Stimulated activated CD8-positive, alpha-beta memory T cell treated with anti-CD3 and anti-CD28 coated beads, Interleukin-15, amount 100 ng/mL, for 1 hour (primary cell): ENCODE data around the gene SLC25A6.
"Not testable (repeated sequence)": the region's sequence is repeated elsewhere in the genome, so short reads cannot be mapped to it uniquely, and the experiment has no call there.

Experiments
- DNase-seq: peaks from one replicate; pipeline ENCODE4 v3.0.0-alpha.2; 2020; ENCODE audit warnings: low read depth

SLC25A6 gene

GRCh38 chrX:1389993-1390285 is 2.0 kb downstream of the SLC25A6 start:
- DNase-seq: no peak

GRCh38 chrX:1389181-1389992 is 2.5 kb downstream of the SLC25A6 start:
- DNase-seq: no peak

- DNase-seq: no peak
Observed at GRCh38 chrX:1388651-1389050, 3.3 kb downstream of the SLC25A6 start.

- no peak for DNase-seq
Observed at GRCh38 chrX:1387141-1387776, 4.7 kb downstream of the SLC25A6 start.

DNA sequence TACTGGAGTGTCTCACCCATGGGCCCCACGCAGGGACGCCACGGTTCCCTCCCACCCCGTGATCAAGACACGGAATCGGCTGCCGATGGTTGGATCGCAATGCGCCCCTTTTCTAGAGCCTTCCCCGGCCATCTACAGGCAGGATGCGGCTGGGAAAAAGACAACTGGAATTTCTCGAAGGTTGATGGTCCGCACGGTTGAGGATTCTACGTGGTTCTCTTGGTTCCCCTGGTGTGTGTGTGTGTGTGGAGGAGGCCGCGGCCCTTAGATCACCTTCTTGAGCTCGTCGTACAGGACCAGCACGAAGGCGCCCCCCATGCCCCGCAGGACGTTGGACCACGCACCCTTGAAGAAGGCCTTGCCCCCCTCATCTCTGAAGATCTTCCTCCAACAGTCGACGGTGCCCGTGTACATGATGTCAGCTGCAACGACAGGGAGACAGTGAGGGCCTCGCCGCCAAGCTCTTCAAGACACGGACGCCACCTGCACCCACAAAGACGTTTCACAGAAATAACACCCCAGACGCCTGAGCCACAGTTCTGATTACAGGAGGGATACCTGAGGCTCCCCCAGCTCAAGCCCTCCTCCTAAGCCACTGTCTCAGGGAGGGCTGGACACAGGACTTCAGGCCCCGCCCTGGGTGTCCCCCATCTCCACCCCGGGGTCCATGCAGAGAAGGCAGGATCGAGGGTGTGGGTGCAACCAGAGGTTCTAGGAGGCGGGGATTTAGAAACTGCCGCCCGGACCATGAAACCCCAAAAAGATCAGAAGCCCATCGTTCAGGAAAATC is 5.4 kb downstream of the SLC25A6 start:
- no peak for DNase-seq

DNA sequence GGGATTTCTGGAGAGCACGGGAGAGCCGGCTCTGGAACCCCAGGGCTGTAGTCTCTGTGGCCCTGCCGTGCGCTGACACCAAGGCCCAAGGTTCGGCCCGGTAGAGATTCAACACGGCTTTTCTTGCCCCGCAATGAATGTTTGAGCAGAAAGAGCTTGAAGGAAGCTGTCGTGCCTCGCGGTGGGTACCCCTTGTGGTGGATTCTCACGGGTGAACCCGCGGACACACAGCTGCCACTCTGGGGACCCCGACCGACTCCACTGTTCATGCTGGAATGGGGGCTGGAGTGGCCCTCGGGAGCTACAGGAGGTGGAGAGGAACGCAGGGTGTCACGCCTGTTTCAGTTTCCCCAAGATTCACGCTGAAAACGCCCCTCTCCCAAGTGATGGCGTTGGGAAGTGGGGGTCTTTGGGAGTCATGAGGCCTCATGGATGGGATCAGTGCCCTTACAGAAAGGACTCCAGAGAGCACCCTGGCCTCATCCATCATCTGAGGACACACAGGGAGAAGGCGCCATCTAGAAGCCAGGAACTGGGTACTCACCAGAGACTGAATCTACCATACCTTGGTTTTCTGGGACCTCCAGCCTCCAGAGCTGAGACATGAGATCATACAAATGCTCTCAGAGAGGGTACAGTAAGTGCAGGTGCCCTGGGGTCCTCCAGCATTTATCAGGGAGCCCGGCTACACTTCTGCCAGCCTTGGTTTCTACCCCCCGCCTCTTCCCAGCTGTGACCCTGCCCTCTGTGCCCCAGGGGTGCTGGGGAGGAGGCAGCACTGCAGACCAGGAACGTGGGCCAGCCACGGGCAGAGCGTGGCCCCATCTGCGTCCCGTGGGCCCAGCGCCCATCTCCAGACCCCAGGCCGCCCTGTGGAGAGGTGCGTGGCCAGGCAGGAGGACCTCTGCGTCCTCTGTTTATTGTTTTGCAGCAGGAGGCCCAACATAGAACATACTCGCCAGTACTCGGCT is 6.4 kb downstream of the SLC25A6 start:
- DNase-seq: no peak

- DNase-seq: no peak
Observed at GRCh38 chrX:1384658-1385252, 7.2 kb downstream of the SLC25A6 start.

- no peak for DNase-seq
Observed at GRCh38 chrX:1380672-1381233, 11.2 kb downstream of the SLC25A6 start.

DNA sequence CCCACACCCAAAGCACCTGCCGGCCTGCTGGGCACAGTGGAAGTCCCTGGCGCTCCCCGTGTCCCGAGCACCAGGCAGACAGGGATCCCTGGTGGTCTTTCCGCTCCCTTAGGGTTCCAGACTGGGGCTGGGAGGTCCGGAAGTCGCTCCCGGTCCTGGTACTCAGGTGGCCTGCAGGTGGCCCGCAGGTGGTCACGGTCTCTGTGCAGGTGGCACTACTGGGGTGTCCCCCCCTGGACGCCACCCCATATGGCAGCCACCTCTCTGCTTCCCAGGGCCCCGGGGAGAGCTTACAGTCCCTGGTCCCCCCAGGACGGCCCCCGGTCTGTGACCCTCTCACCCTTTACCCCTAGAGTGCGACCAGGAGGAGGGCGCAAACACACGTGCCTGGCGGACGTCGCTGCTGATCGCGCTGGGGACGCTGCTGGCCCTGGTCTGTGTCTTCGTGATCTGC is 13.6 kb downstream of the SLC25A6 start:
- no peak for DNase-seq

DNA sequence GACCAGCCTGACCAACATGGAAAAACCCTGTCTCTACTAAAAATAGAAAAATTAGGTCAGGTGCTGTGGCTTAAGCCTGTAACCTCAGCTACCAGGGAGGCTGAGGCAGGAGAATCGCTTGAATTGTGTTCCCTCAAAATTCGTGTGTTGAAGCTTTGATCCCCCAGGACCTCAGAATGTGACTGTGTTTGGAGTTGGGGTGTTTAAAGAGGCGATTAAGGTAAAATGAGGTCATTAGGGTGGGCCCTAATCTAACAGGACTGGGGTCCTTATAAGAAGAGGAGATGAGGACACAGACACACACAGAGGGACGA is 23.6 kb downstream of the SLC25A6 start:
- no peak for DNase-seq

DNA sequence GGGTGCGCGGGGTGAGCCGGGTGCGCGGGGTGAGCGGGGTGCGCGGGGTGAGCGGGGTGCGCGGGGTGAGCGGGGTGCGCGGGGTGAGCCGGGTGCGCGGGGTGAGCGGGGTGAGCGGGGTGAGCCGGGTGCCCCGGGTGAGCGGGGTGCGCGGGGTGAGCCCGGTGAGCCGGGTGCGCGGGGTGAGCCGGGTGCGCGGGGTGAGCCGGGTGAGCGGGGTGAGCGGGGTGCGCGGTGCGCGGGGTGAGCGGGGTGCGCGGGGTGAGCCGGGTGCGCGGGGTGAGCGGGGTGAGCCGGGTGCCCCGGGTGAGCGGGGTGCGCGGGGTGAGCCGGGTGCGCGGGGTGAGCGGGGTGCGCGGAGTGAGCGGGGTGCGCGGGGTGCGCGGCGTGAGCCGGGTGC is 25.6 kb downstream of the SLC25A6 start:
- not testable (repeated sequence) for DNase-seq

- DNase-seq: no peak
Observed at GRCh38 chrX:1361910-1362309, 30.0 kb downstream of the SLC25A6 start.

- DNase-seq: no peak
Observed at GRCh38 chrX:1361275-1361674, 30.6 kb downstream of the SLC25A6 start.

DNA sequence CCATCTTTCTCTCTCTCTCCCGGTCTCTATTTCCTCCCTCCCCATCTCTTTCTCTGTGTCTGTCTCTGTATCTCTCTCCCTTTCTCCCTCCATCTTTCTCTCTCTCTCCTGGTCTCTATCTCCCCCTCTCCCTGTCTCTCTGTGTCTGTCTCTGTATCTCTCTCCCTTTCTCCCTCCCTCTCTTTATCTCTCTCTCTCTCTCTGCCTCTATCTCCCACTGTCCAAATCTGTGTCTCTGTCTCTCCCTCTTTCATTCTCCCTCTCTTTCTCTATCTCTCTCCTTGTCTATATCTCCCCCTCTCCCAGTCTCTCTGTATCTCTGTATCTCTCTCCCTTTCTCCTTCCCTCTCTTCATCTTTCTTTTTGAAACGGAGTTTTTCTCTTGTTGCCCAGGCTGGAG is 31.7 kb downstream of the SLC25A6 start:
- DNase-seq: no peak

- no peak for DNase-seq
Observed at GRCh38 chrX:1359477-1359873, 32.4 kb downstream of the SLC25A6 start.

GRCh38 chrX:1358793-1359476 is 33.0 kb downstream of the SLC25A6 start:
- no peak for DNase-seq

DNA sequence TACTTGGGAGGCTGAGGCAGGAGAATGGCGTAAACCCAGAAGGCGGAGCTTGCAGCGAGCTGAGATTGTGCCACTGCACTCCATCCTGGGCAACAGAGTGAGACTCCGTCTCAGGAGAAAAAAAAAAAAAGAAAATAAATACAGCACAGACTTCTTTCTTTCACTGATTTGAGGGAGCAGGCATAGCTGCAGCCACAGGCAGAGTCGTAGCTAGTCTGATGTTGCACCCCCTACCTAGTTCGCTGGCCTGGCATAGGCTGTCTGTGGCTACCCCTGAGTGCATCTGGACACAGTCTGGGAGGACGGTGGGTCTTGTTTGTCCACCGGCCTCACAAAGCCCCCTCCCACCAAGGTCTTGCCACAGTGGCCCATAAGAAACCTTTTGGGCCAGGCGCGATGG is 33.9 kb downstream of the SLC25A6 start:
- DNase-seq: no peak

- no peak for DNase-seq
Observed at GRCh38 chrX:1355131-1356046, 36.5 kb downstream of the SLC25A6 start.
